Measurements from ENCODE around the gene POLR2F.

Gene POLR2F

DNA sequence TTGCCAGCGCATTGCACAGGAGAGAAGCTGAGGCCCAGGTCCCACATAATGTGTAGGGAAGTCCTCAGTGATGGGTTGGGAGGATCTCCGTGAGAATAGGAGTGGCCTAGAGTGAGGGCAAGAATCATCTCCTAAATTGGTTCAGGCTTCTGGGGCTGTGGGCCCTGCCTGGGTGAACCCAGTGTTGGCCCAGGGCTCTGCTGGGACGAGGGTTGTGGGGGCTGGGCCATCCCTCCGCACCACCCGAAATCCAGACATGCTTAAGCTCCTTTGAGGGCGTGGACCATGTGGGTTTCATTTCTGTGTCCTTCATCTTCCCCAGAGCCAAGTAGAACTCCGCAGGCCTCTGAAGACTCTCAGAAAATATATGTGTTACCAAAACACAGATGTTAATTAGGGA, 43.7 kb upstream of the POLR2F start:
- no peaks in the 10 kb centered on the region for H3K9me3 ChIP-seq (ENCODE audit: insufficient read depth, low read length)
- no peaks in the 10 kb centered on the region for H3K27me3 ChIP-seq (ENCODE audit: insufficient read depth, insufficient read length)
- H3K4me3 ChIP-seq (ENCODE audit: insufficient read length, low read depth), result no peak overlapping the region
- H3K36me3 ChIP-seq (ENCODE audit: insufficient read depth, insufficient read length, low read length), result peaks cover 31% of the 10 kb centered on the region
- H3K9ac ChIP-seq (ENCODE audit: insufficient read length, low read depth), result no peak overlapping the region
- TF ChIP-seq SUZ12 (IDR thresholded peaks at IDR 0.05; ENCODE audit: extremely low read depth, insufficient read depth, insufficient read length), result no peak
- no peak for TF ChIP-seq ZNF274 (IDR thresholded peaks at IDR 0.05; ENCODE audit: low read depth, low read length)
- TF ChIP-seq YY1 (IDR thresholded peaks at IDR 0.05; ENCODE audit: insufficient read depth, insufficient read length), result no peak
- peaks cover 21% of the 10 kb centered on the region for H3K4me1 ChIP-seq (ENCODE audit: insufficient read depth, insufficient read length)
- DNase-seq (ENCODE audit: low read depth, low spot score), result no peak

DNA sequence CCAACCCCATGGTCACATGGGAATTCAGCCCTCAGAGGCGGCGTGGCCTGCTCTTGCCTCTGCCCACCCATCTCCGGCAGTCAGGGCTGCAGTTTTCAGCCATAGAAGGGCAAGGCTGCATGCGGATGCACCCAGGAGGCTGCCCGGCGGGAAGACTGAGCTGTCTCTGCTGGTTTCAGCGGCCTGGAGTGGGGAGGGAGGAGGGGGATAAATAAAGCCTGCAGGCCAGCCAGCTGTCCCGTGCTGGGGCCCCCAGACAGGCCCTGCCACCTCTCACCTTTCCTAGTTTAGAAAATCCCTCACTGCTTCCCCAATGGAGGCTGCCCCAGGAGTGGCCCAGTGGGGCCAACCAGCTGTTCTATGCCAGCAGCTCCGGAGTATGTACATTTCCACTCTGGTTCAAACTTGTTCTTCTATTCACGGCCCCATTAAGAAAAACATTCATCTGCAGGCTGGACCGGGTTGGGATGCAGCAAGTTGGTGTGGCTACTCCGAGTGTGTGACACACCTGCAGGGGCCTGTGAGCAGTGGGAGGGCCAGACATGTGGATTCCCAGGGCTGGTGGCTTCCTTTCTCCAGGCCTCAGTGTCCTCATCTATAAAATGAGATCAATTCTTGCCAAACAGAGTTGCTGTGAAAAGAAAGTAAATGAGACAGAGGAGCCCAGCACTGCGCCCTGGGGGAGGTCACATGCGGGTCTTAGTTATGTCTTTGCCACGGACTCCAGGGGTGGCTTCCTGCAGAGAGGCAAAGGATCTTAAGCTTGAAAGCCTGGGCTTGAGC, 42.4 kb upstream of the POLR2F start:
- Histone ChIP-seq H3K27me3 (ENCODE audit: insufficient read depth, insufficient read length) (no peaks in the 10 kb centered on the region), H3K4me3 (ENCODE audit: insufficient read length, low read depth) (no peak overlapping the region), H3K9me3 (ENCODE audit: insufficient read depth, low read length) (no peaks in the 10 kb centered on the region), H3K4me1 (ENCODE audit: insufficient read depth, insufficient read length) (peaks cover 18% of the 10 kb centered on the region), H3K36me3 (ENCODE audit: insufficient read depth, insufficient read length, low read length) (peaks cover 44% of the 10 kb centered on the region), H3K9ac (ENCODE audit: insufficient read length, low read depth) (peak overlapping the region; percentile 50)
- DNase-seq (ENCODE audit: low read depth, low spot score), result no peak
- TF ChIP-seq YY1 (IDR thresholded peaks at IDR 0.05; ENCODE audit: insufficient read depth, insufficient read length) (no peak), ZNF274 (IDR thresholded peaks at IDR 0.05; ENCODE audit: low read depth, low read length) (no peak)

DNA sequence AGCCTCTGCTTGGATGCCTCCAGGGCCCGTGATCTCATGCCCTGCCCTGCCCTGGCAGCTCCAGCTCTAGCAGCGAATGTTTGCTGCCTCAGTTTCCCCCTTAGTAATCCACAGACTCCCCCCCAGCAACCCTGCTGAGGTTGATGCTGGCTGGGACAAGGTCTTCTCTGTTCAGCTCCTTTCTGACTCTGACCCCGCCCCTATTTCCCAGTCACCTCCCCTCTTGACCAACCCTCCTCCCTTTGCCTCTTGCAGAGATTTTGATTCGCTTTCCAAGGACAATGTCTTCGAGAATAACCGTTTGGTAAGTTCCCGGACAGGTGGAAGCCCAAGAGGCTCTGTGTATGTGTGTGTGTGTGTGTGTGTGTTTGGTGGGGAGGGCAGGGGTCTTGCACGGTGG, 41.8 kb upstream of the POLR2F start:
- no peak overlapping the region for H3K4me3 ChIP-seq (ENCODE audit: insufficient read length, low read depth)
- TF ChIP-seq YY1 (IDR thresholded peaks at IDR 0.05; ENCODE audit: insufficient read depth, insufficient read length) (no peak), ZNF274 (IDR thresholded peaks at IDR 0.05; ENCODE audit: low read depth, low read length) (no peak), SUZ12 (IDR thresholded peaks at IDR 0.05; ENCODE audit: extremely low read depth, insufficient read depth, insufficient read length) (no peak)
- H3K9me3 ChIP-seq (ENCODE audit: insufficient read depth, low read length), result no peaks in the 10 kb centered on the region
- DNase-seq (ENCODE audit: low read depth, low spot score), result no peak
- no peak overlapping the region for H3K9ac ChIP-seq (ENCODE audit: insufficient read length, low read depth)
- no peaks in the 10 kb centered on the region for H3K27me3 ChIP-seq (ENCODE audit: insufficient read depth, insufficient read length)
- H3K36me3 ChIP-seq (ENCODE audit: insufficient read depth, insufficient read length, low read length), result peaks cover 50% of the 10 kb centered on the region
- peaks cover 18% of the 10 kb centered on the region for H3K4me1 ChIP-seq (ENCODE audit: insufficient read depth, insufficient read length)

DNA sequence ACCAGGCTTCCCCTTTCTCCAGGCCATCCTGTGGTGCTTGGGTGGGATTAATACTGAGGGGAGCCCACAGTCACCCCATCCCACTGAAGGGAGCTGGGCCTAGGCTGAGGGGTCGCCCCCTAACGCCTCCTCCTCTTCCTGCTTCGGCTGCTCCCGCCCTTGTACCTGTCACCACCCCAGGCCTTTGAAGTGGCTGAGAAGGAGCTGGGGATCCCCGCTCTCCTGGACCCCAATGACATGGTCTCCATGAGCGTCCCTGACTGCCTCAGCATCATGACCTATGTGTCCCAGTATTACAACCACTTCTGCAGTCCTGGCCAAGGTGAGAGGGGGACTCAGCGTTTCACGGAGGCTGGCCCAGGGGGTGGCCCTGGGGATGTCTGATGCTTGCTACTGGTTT, 41.3 kb upstream of the POLR2F start:
- H3K9me3 ChIP-seq (ENCODE audit: insufficient read depth, low read length), result no peaks in the 10 kb centered on the region
- DNase-seq (ENCODE audit: low read depth, low spot score), result no peak
- H3K4me1 ChIP-seq (ENCODE audit: insufficient read depth, insufficient read length), result peaks cover 18% of the 10 kb centered on the region
- no peak for TF ChIP-seq ZNF274 (IDR thresholded peaks at IDR 0.05; ENCODE audit: low read depth, low read length)
- no peak for TF ChIP-seq SUZ12 (IDR thresholded peaks at IDR 0.05; ENCODE audit: extremely low read depth, insufficient read depth, insufficient read length)
- TF ChIP-seq YY1 (IDR thresholded peaks at IDR 0.05; ENCODE audit: insufficient read depth, insufficient read length), result no peak
- H3K36me3 ChIP-seq (ENCODE audit: insufficient read depth, insufficient read length, low read length), result peaks cover 49% of the 10 kb centered on the region
- H3K27me3 ChIP-seq (ENCODE audit: insufficient read depth, insufficient read length), result no peaks in the 10 kb centered on the region
- no peak overlapping the region for H3K4me3 ChIP-seq (ENCODE audit: insufficient read length, low read depth)
- H3K9ac ChIP-seq (ENCODE audit: insufficient read length, low read depth), result no peak overlapping the region

DNA sequence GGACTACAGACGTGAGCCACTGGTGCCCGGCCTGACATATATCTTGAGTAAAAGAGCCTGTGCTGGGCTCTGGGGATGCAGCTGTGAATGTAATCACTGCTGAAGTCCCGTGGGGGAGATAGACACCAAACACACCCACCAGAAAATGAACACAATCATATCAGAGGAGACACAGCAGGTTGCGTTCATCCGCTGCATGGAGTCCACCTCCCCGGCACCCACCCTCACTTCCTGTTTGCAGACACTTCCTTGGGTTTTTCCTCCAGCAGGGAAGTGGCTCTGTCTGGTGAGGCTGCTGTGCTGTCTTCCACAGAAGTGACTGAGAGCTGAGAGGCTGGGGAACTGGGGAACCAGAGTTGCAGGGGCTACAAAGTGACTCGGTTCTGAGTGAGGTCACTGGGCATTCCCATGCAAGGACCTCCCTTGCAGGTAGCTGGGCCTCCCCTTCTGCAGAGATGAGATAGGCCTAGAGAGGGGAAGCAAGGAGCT, 40.2 kb upstream of the POLR2F start:
- TF ChIP-seq YY1 (IDR thresholded peaks at IDR 0.05; ENCODE audit: insufficient read depth, insufficient read length), result no peak
- TF ChIP-seq SUZ12 (IDR thresholded peaks at IDR 0.05; ENCODE audit: extremely low read depth, insufficient read depth, insufficient read length), result no peak
- TF ChIP-seq ZNF274 (IDR thresholded peaks at IDR 0.05; ENCODE audit: low read depth, low read length), result no peak
- Histone ChIP-seq H3K4me1 (ENCODE audit: insufficient read depth, insufficient read length) (peaks cover 18% of the 10 kb centered on the region), H3K9ac (ENCODE audit: insufficient read length, low read depth) (peak overlapping the region; percentile 42), H3K9me3 (ENCODE audit: insufficient read depth, low read length) (no peaks in the 10 kb centered on the region), H3K27me3 (ENCODE audit: insufficient read depth, insufficient read length) (no peaks in the 10 kb centered on the region), H3K4me3 (ENCODE audit: insufficient read length, low read depth) (no peak overlapping the region), H3K36me3 (ENCODE audit: insufficient read depth, insufficient read length, low read length) (peaks cover 57% of the 10 kb centered on the region)
- DNase-seq (ENCODE audit: low read depth, low spot score), result no peak

DNA sequence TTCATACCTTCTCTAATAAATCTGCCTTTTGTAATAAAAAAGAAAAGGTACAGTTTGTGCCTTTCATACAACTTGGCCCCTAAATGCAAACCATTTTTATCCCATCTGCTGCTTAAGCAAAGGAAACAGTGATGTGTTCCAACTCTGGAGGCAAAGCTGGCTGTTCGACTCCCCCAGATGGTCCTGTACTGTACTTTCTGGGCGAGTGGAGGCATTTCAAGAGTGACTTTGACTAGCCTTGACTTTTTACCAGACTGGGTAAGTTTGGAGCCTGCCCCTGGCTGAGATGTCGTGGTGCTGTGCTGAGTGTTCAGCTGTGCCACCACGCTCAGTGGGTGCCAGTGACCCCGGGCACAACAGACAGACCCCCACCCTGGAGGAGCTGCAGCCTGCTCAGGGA, 37.2 kb upstream of the POLR2F start:
- no peak overlapping the region for H3K9ac ChIP-seq (ENCODE audit: insufficient read length, low read depth)
- TF ChIP-seq ZNF274 (IDR thresholded peaks at IDR 0.05; ENCODE audit: low read depth, low read length), result no peak
- TF ChIP-seq SUZ12 (IDR thresholded peaks at IDR 0.05; ENCODE audit: extremely low read depth, insufficient read depth, insufficient read length), result no peak
- no peak for TF ChIP-seq YY1 (IDR thresholded peaks at IDR 0.05; ENCODE audit: insufficient read depth, insufficient read length)
- H3K4me3 ChIP-seq (ENCODE audit: insufficient read length, low read depth), result no peak overlapping the region
- no peak for DNase-seq (ENCODE audit: low read depth, low spot score)
- no peaks in the 10 kb centered on the region for H3K27me3 ChIP-seq (ENCODE audit: insufficient read depth, insufficient read length)
- H3K36me3 ChIP-seq (ENCODE audit: insufficient read depth, insufficient read length, low read length), result peaks cover 67% of the 10 kb centered on the region
- peaks cover 9% of the 10 kb centered on the region for H3K4me1 ChIP-seq (ENCODE audit: insufficient read depth, insufficient read length)
- no peaks in the 10 kb centered on the region for H3K9me3 ChIP-seq (ENCODE audit: insufficient read depth, low read length)

DNA sequence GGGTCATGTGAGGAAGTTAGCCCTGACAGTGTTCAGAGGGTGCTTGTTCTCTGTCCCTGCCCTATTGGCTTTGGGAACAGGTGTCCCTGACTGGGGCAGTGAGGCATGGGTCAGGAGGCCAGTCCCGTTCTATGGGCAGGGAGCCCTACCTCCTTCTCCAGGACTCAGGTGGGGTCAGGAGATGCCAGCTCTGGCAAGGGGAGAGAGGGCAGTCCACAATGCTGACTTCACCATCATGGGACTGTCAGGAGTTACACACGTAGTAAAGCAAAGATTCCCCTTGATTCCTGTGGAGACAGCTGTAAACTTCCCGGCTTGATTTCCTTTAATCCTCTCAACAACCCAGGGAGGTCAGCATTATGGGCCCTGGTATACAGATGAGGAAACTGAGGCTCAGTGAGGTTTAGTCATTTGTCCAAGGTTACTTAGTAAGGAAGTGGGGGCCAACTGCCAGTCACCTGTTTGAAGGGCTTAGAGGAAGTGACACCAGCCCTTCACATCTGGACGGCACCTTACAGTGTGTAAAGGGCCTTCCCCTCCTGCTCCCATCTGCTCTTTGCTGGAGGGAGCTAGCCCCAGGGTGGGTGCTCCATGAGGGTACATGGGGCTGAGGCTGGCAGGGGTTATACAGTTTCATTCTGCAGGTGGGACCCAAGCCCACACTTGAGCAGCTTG, 35.5 kb upstream of the POLR2F start:
- Histone ChIP-seq H3K36me3 (ENCODE audit: insufficient read depth, insufficient read length, low read length) (peaks cover 68% of the 10 kb centered on the region), H3K4me3 (ENCODE audit: insufficient read length, low read depth) (no peak overlapping the region), H3K9ac (ENCODE audit: insufficient read length, low read depth) (no peak overlapping the region), H3K4me1 (ENCODE audit: insufficient read depth, insufficient read length) (no peaks in the 10 kb centered on the region), H3K27me3 (ENCODE audit: insufficient read depth, insufficient read length) (no peaks in the 10 kb centered on the region), H3K9me3 (ENCODE audit: insufficient read depth, low read length) (no peaks in the 10 kb centered on the region)
- DNase-seq (ENCODE audit: low read depth, low spot score), result no peak
- TF ChIP-seq ZNF274 (IDR thresholded peaks at IDR 0.05; ENCODE audit: low read depth, low read length) (no peak), SUZ12 (IDR thresholded peaks at IDR 0.05; ENCODE audit: extremely low read depth, insufficient read depth, insufficient read length) (no peak), YY1 (IDR thresholded peaks at IDR 0.05; ENCODE audit: insufficient read depth, insufficient read length) (no peak)
